Stomach (tissue), 4 donors: ENCODE results near the gene SFXN5.

Source experiments
- POLR2A ChIP-seq, 4 donors: fragments of 450-650 bp; IDR thresholded peaks; one replicate each; pipeline ENCODE4 v1.6.1; 2016; ENCODE audit warnings: antibody characterized with exemption in 4 of 4, control low read depth in 2 of 4, mild to moderate bottlenecking in 1 of 4, moderate library complexity in 1 of 4
- TF ChIP-seq, protein P1 (sequence below), 7 experiments: fragments of 450-650 bp in 4 of 7; fragments of 200-600 bp in 3 of 7; sonication (generic) in 3 of 7; IDR thresholded peaks; one replicate each; pipeline ENCODE4 v1.5.1; 2016 to 2019; ENCODE audit warnings: antibody characterized with exemption in 7 of 7, control low read depth in 2 of 7, mild to moderate bottlenecking in 1 of 7

DNA sequence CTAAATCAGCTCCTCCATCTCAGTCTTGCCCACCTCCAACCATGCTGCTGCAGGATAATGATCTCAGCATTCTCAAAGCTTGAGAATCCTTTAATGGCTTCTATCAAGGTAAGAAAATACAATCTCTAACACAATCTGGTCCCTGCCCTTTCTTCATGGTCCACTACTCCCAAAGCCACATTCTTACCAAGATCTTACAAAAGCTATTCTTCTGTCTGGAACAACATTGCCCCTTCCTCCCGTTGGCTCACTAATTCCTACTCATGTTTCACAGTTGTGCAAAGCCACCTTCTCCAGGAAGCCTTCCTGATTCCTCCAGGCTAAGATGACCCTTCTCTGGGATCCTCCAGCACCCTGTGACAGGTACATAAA lies 5.9 kb upstream of the SFXN5 start:
- TF ChIP-seq POLR2A (IDR thresholded peaks at IDR 0.05) = no peak
- TF ChIP-seq, protein P1, sequence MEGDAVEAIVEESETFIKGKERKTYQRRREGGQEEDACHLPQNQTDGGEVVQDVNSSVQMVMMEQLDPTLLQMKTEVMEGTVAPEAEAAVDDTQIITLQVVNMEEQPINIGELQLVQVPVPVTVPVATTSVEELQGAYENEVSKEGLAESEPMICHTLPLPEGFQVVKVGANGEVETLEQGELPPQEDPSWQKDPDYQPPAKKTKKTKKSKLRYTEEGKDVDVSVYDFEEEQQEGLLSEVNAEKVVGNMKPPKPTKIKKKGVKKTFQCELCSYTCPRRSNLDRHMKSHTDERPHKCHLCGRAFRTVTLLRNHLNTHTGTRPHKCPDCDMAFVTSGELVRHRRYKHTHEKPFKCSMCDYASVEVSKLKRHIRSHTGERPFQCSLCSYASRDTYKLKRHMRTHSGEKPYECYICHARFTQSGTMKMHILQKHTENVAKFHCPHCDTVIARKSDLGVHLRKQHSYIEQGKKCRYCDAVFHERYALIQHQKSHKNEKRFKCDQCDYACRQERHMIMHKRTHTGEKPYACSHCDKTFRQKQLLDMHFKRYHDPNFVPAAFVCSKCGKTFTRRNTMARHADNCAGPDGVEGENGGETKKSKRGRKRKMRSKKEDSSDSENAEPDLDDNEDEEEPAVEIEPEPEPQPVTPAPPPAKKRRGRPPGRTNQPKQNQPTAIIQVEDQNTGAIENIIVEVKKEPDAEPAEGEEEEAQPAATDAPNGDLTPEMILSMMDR (IDR thresholded peaks at IDR 0.05) = no peak
